Pancreas (tissue), 10 donors: ENCODE results near the gene GRN. TPM values are rescaled to one million over a fixed set of nuclear protein-coding genes. Genes with fewer than 3 reads are reported as not detected.

ENCODE experiments used
- ATAC-seq, 4 donors: fragments of 200-7000 bp; cut with Tn5 transposase; one replicate each; pipeline versions ENCODE4 v1.8.0 to v1.9.1; 2020; ENCODE audit warnings: mild to moderate bottlenecking in 4 of 4, moderate library complexity in 4 of 4
- DNase-seq, 6 donors: peaks; one replicate each; pipeline ENCODE4 v3.0.0-alpha.2; 2020
- FAIRE-seq: peaks from 2 replicates; lab custom pipeline; 2012; peaks lifted over from hg19 to GRCh38; lab: Jason Lieb, UNC
- H3K27ac ChIP-seq, 4 donors: fragments of 200-600 bp; sonication (generic); 1 replicate in 3 of 4; 2 replicates in 1 of 4; pipeline versions ENCODE4 v1.5.0 to v1.8.0; 2020
- H3K27me3 ChIP-seq, 4 donors: fragments of 200-600 bp; one replicate each; pipeline ENCODE4 v1.8.0; 2021
- H3K36me3 ChIP-seq, 3 donors: fragments of 200-600 bp; sonication (generic) in 1 of 3; one replicate each; pipeline versions ENCODE4 v1.5.0 to v1.8.0; 2020 to 2021
- H3K4me1 ChIP-seq, 3 donors: fragments of 200-600 bp; one replicate each; pipeline ENCODE4 v1.8.0; 2021
- H3K4me3 ChIP-seq, 4 donors: fragments of 200-600 bp; sonication (generic) in 2 of 4; one replicate each; pipeline versions ENCODE4 v1.5.0 to v1.8.0; 2020 to 2021
- H3K9me3 ChIP-seq, 4 donors: fragments of 200-600 bp; one replicate each; pipeline ENCODE4 v1.8.0; 2021
- CTCF ChIP-seq, 4 donors: fragments of 200-600 bp; sonication (generic) in 3 of 4; IDR thresholded peaks; one replicate each; pipeline versions ENCODE4 v1.5.0 to v1.8.0; 2021; ENCODE audit warnings: antibody characterized with exemption in 4 of 4
- WGBS, 2 donors: extraction: QIAGEN DNeasy Blood & Tissue Kit; methylation state at CpG; one replicate each; pipeline ENCODE4 v1.1.7; 2013; 5-methylcytosine and 5-hydroxymethylcytosine counted together
- intact Hi-C, 3 donors: fragments of 100-400 bp; cut with DNase I; formaldehyde crosslinking; loops; one replicate each; pipeline versions ENCODE4 v1.11.1 to v1.14.2; 2022
- polyA plus RNA-seq, 2 donors: library from polyadenylated mRNA; stranded (reverse); fragments of 200-250 nt; gene quantifications; one replicate each; pipeline ENCODE4 v1.2.3, GENCODE V29; 2013
- total RNA-seq, 6 donors: library from RNA; stranded (reverse); fragmentation: NEBNext Ultra II Directional in 4 of 6; extraction: Animal tissue kit (Norgen Biotek cat#: 25700) in 4 of 6; gene quantifications; one replicate each; pipeline versions ENCODE4 v1.2.1 to v1.2.4, GENCODE V29; 2021 to 2023
- donor health status: healthy with polysubstance abuse.
- donor health status: DM: no; HTN: no; CAD: no; lungs with moderate emphysema.
- donor health status: DM: no; HTN: no; CAD: no.
- donor health status: control.
- donor health status: control.
- donor health status: Bipolar disorder and iron deficiency.
- donor health status: DM: yes; HTN: yes; CAD: no.
- donor health status: DM: no; HTN: no; CAD: no.
- donor health status: DM: no; HTN: no; CAD: no.
- donor health status: DM: yes; HTN: yes; CAD: no.

GRN gene
- total and polyA plus RNA-seq, 8 donors, result 48.0 to 229 (median 69.6) TPM

GRCh38 chr17:44380767-44381166 is 35.7 kb downstream of the GRN start:
- Histone ChIP-seq H3K4me1 (peaks cover 0 to under 1% (median 0%) of the 10 kb centered on the region in 3 donors), H3K36me3 (no peaks in the 10 kb centered on the region), H3K27me3 (no peaks in the 10 kb centered on the region), H3K27ac (no peak overlapping the region), H3K9me3 (no peaks in the 10 kb centered on the region), H3K4me3 (no peak overlapping the region)
- no peak for TF ChIP-seq CTCF (IDR thresholded peaks at IDR 0.05)
- intact Hi-C loops, result no loop called here
- FAIRE-seq, result no peak
- ATAC-seq, result no peak
- DNase-seq, result no peak
- WGBS, 2 donors, result 54 to 64% methylated on average over 9 of the region's 9 CpGs

GRCh38 chr17:44381810-44382305 is 36.8 kb downstream of the GRN start:
- Histone ChIP-seq H3K4me3 (no peak overlapping the region), H3K9me3 (no peaks in the 10 kb centered on the region), H3K27ac (no peak overlapping the region), H3K27me3 (no peaks in the 10 kb centered on the region), H3K4me1 (peaks cover 0 to 3% (median 0%) of the 10 kb centered on the region in 3 donors), H3K36me3 (no peaks in the 10 kb centered on the region)
- TF ChIP-seq CTCF (IDR thresholded peaks at IDR 0.05), result no peak
- no peak for DNase-seq
- 61 to 84% methylated on average over 4 of the region's 4 CpGs for WGBS, 2 donors
- intact Hi-C loops, result no loop called here
- FAIRE-seq, result no peak
- ATAC-seq, result no peak

- no peak overlapping the region for H3K27ac ChIP-seq
- H3K4me1 ChIP-seq, result peaks cover 0 to 3% (median 0%) of the 10 kb centered on the region in 3 donors
- ATAC-seq (no peak), FAIRE-seq (no peak), DNase-seq (no peak)
- H3K27me3 ChIP-seq, result no peaks in the 10 kb centered on the region
- H3K9me3 ChIP-seq, result no peaks in the 10 kb centered on the region
- intact Hi-C loops, result no loop called here
- H3K4me3 ChIP-seq, result no peak overlapping the region
- no peak for TF ChIP-seq CTCF (IDR thresholded peaks at IDR 0.05)
- H3K36me3 ChIP-seq, result no peaks in the 10 kb centered on the region
- WGBS, 2 donors, result 75 to 84% methylated on average over 6 of the region's 6 CpGs
These were observed 37.8 kb downstream of the GRN start for GRCh38 chr17:44382917-44383316.

- ATAC-seq (no peak), FAIRE-seq (no peak), DNase-seq (peak in 1 of 6 donors; percentile 52)
- Histone ChIP-seq H3K27me3 (no peaks in the 10 kb centered on the region), H3K36me3 (no peaks in the 10 kb centered on the region), H3K27ac (no peak overlapping the region), H3K4me1 (peaks cover 0 to 3% (median 0%) of the 10 kb centered on the region in 3 donors), H3K4me3 (no peak overlapping the region), H3K9me3 (no peaks in the 10 kb centered on the region)
- intact Hi-C loops, result no loop called here
- no peak for TF ChIP-seq CTCF (IDR thresholded peaks at IDR 0.05)
- WGBS, 2 donors, result 87 to 89% methylated on average over 15 of the region's 15 CpGs
These were observed 38.3 kb downstream of the GRN start for GRCh38 chr17:44383363-44383762.

- H3K4me1 ChIP-seq, result peaks cover 0 to 3% (median 0%) of the 10 kb centered on the region in 3 donors
- 58 to 65% methylated on average over 16 of the region's 16 CpGs for WGBS, 2 donors
- ATAC-seq, result no peak
- intact Hi-C loops, result no loop called here
- no peaks in the 10 kb centered on the region for H3K27me3 ChIP-seq
- TF ChIP-seq CTCF (IDR thresholded peaks at IDR 0.05), result no peak
- no peaks in the 10 kb centered on the region for H3K9me3 ChIP-seq
- H3K4me3 ChIP-seq, result no peak overlapping the region
- no peaks in the 10 kb centered on the region for H3K36me3 ChIP-seq
- DNase-seq, result no peak
- FAIRE-seq, result no peak
- no peak overlapping the region for H3K27ac ChIP-seq
These were observed 38.8 kb downstream of the GRN start for GRCh38 chr17:44383861-44384260.
